T-helper 9 cell (primary cell): Measurements from ENCODE around the gene CCDC68.
"Not testable (repeated sequence)": the region's sequence is repeated elsewhere in the genome, so short reads cannot be mapped to it uniquely, and the experiment has no call there.

Experiments used
- DNase-seq: peaks from one replicate; pipeline ENCODE4 v3.0.0-alpha.2; 2020

CCDC68 gene

GRCh38 chr18:54872681-54873080 lies 86.6 kb downstream of the CCDC68 start:
- no peak for DNase-seq

- no peak for DNase-seq
These were observed 88.0 kb downstream of the CCDC68 start for GRCh38 chr18:54871231-54871630.

- DNase-seq = no peak
These were observed 92.1 kb downstream of the CCDC68 start for GRCh38 chr18:54867131-54867530.

GRCh38 chr18:54860941-54861340 lies 98.3 kb downstream of the CCDC68 start:
- no peak for DNase-seq

GRCh38 chr18:54859667-54860421 lies 99.4 kb downstream of the CCDC68 start:
- DNase-seq = no peak

GRCh38 chr18:54857499-54857898 lies 101.8 kb downstream of the CCDC68 start:
- no peak for DNase-seq

- DNase-seq = no peak
These were observed 103.1 kb downstream of the CCDC68 start for GRCh38 chr18:54856105-54856646.

GRCh38 chr18:54855050-54855449 lies 104.2 kb downstream of the CCDC68 start:
- DNase-seq = not testable (repeated sequence)

GRCh38 chr18:54852780-54853675 lies 106.2 kb downstream of the CCDC68 start:
- no peak for DNase-seq
